ENCODE measurements around the gene TMEM259. TPM values are rescaled to one million over a fixed set of nuclear protein-coding genes. Genes with fewer than 3 reads are reported as not detected.
A peak's percentile ranks its signal among the peaks of the same experiment; 100 is the strongest.

Gene TMEM259
- total RNA-seq, 1 experiment from 2014 or later: 171 TPM

- Histone ChIP-seq H2BK5ac (ENCODE audit: insufficient read length, low read length) (no peak overlapping the region), H2AFZ (ENCODE audit: low read length) (no peak overlapping the region), H3K56ac (ENCODE audit: insufficient read length, low read depth, low read length) (no peak overlapping the region), H3T11ph (ENCODE audit: low read length) (no peak overlapping the region), H3K9me3 (ENCODE audit: control insufficient read depth, low read depth, low read length) (no peaks in the 10 kb centered on the region), H2BK12ac (ENCODE audit: insufficient read length, low read depth, low read length) (no peak overlapping the region), H3K9ac (ENCODE audit: extremely low read depth, insufficient read length, low read length) (no peak overlapping the region), H3K4ac (ENCODE audit: low read depth, low read length) (no peak overlapping the region), H2BK15ac (ENCODE audit: low read depth, low read length) (no peak overlapping the region), H3K23me2 (ENCODE audit: insufficient read length, low read depth, low read length, poor library complexity, severe bottlenecking) (no peaks in the 10 kb centered on the region), H4K20me1 (ENCODE audit: control insufficient read depth, insufficient read depth, insufficient read length) (no peaks in the 10 kb centered on the region), H4K5ac (ENCODE audit: insufficient read length, low read depth, low read length) (no peak overlapping the region), H3K18ac (ENCODE audit: insufficient read length, low read depth, low read length) (no peak overlapping the region), H3K79me1 (ENCODE audit: insufficient read depth, low read depth, low read length, poor library complexity, severe bottlenecking) (no peaks in the 10 kb centered on the region), H4K91ac (ENCODE audit: insufficient read length, low read depth, low read length) (no peak overlapping the region), H3K27me3 (ENCODE audit: insufficient read depth, low read length) (no peaks in the 10 kb centered on the region), H3K23ac (ENCODE audit: insufficient read length, low read depth, low read length) (no peak overlapping the region), H2AK5ac (ENCODE audit: insufficient read length, low read length) (no peak overlapping the region), H3K4me2 (ENCODE audit: insufficient read depth, insufficient read length, low read length) (no peak overlapping the region), H3K79me2 (ENCODE audit: insufficient read depth, low read length) (no peaks in the 10 kb centered on the region), H4K8ac (replicated peaks; ENCODE audit: insufficient read length, low read depth, low read length) (no peak overlapping the region), H3K27ac (ENCODE audit: insufficient read length, low read depth, low read length) (no peak overlapping the region), H3K4me1 (ENCODE audit: insufficient read depth, low read length) (no peaks in the 10 kb centered on the region), H2BK120ac (ENCODE audit: low read depth, low read length, poor library complexity, severe bottlenecking) (no peak overlapping the region), H3K14ac (ENCODE audit: insufficient read depth, low read length) (no peak overlapping the region), H2BK20ac (ENCODE audit: low read depth, low read length, poor library complexity, severe bottlenecking) (no peak overlapping the region)
- H3K27me3 Mint-ChIP-seq (ENCODE audit: low read depth): peaks cover 2% of the 10 kb centered on the region; the same call in 1 of the 2 replicates
- H3K36me3 Mint-ChIP-seq (ENCODE audit: insufficient read depth in 1 of 3, low read depth in 3 of 3): peaks cover 2 to 24% (median 23%) of the 10 kb centered on the region in 3 experiments; a peak in 6 of 7 replicates
- no peak overlapping the region for H3K4me3 Mint-ChIP-seq
- H3K27ac Mint-ChIP-seq: peak overlapping the region in 1 of 3 experiments; percentile 80; a peak in 1 of 7 replicates
- no peaks in the 10 kb centered on the region for H3K4me1 Mint-ChIP-seq
- H3K9me3 Mint-ChIP-seq: no peaks in the 10 kb centered on the region
- no peak for TF ChIP-seq CTCF (conservative IDR thresholded peaks at IDR 0.05)
- WGBS (ENCODE audit: extremely low coverage, insufficient read length, low lambda C conversion rate): no CpG with 5 or more reads among the region's 92 CpGs
- no peak for DNase-seq
Observed at GRCh38 chr19:1009041-1009980, 11.6 kb downstream of the TMEM259 start.

All from H9 (cell line).